Measurements from ENCODE around the gene FAT1.

The FAT1 gene

GRCh38 chr4:186591651-186592050 is 132.0 kb downstream of the FAT1 start:
- TF ChIP-seq EGR1 (IDR thresholded peaks at IDR 0.05) (no peak), YY1 (IDR thresholded peaks at IDR 0.05; ENCODE audit: low read depth) (no peak), EP300 (IDR thresholded peaks at IDR 0.05; ENCODE audit: borderline replicate concordance) (no peak), NFIC (IDR thresholded peaks at IDR 0.05) (no peak), TCF12 (IDR thresholded peaks at IDR 0.05; ENCODE audit: low read depth) (no peak), ZBTB7A (IDR thresholded peaks at IDR 0.05; ENCODE audit: low read depth) (no peak), FOXM1 (IDR thresholded peaks at IDR 0.05; ENCODE audit: borderline replicate concordance, low read depth) (no peak), TAF1 (IDR thresholded peaks at IDR 0.05; ENCODE audit: low read depth) (no peak)
- TF ChIP-seq, protein P1, sequence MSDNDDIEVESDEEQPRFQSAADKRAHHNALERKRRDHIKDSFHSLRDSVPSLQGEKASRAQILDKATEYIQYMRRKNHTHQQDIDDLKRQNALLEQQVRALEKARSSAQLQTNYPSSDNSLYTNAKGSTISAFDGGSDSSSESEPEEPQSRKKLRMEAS (IDR thresholded peaks at IDR 0.05) = no peak
- TF ChIP-seq, protein P2, sequence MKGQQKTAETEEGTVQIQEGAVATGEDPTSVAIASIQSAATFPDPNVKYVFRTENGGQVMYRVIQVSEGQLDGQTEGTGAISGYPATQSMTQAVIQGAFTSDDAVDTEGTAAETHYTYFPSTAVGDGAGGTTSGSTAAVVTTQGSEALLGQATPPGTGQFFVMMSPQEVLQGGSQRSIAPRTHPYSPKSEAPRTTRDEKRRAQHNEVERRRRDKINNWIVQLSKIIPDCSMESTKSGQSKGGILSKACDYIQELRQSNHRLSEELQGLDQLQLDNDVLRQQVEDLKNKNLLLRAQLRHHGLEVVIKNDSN (IDR thresholded peaks at IDR 0.05) = no peak

GRCh38 chr4:186588503-186588902 is 135.2 kb downstream of the FAT1 start:
- TF ChIP-seq TEAD4 (IDR thresholded peaks at IDR 0.05) (no peak), REST (IDR thresholded peaks at IDR 0.05; ENCODE audit: low read depth) (no peak), TAF1 (IDR thresholded peaks at IDR 0.05; ENCODE audit: low read depth) (no peak), TCF12 (IDR thresholded peaks at IDR 0.05; ENCODE audit: low read depth) (no peak), EGR1 (IDR thresholded peaks at IDR 0.05) (no peak), ZBTB7A (IDR thresholded peaks at IDR 0.05; ENCODE audit: low read depth) (no peak), NFIC (IDR thresholded peaks at IDR 0.05) (no peak)
- TF ChIP-seq, protein P1 (IDR thresholded peaks at IDR 0.05) = no peak

DNA sequence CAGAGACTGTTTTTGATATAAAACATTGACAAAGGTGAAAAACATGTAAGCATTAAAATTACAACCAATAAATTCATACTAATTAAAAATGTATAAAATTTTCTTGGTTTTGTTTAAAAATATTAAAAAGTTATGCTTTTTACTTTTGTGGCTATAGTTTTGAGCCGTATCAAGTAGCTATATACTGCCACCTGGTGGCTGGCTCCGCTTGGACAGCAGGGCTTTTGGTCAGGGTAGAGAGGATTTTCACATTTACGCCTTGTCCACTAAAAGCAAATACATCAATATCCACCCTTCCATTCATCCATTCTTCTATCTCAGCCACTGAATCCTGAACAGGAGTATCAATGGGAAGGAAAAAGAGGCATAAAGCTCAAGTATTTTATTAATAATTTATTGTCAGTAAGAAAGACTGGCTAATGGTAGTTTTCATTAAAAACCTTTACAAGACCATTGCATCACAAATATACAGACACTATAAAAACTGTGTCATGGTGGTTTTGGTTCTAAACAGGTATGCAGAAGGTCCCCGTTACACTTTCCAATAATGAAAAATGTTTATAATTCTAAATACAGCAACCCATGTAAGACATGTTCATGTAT is 136.1 kb downstream of the FAT1 start:
- no peak for TF ChIP-seq TAF1 (IDR thresholded peaks at IDR 0.05; ENCODE audit: low read depth)
- peak; percentile 74 for TF ChIP-seq RAD21 (IDR thresholded peaks at IDR 0.05; ENCODE audit: low read depth)
- TF ChIP-seq CREB1 (IDR thresholded peaks at IDR 0.05; ENCODE audit: low read depth) = no peak
- TF ChIP-seq TCF12 (IDR thresholded peaks at IDR 0.05; ENCODE audit: low read depth) = no peak
- TF ChIP-seq CEBPB (IDR thresholded peaks at IDR 0.05) = no peak

- TF ChIP-seq EP300 (IDR thresholded peaks at IDR 0.05; ENCODE audit: borderline replicate concordance) (no peak), CREB1 (IDR thresholded peaks at IDR 0.05; ENCODE audit: low read depth) (no peak), EGR1 (IDR thresholded peaks at IDR 0.05) (no peak), RAD21 (IDR thresholded peaks at IDR 0.05; ENCODE audit: low read depth) (no peak), NFIC (IDR thresholded peaks at IDR 0.05) (no peak), ZBTB7A (IDR thresholded peaks at IDR 0.05; ENCODE audit: low read depth) (no peak), CEBPB (IDR thresholded peaks at IDR 0.05) (no peak), TCF12 (IDR thresholded peaks at IDR 0.05; ENCODE audit: low read depth) (no peak), YY1 (IDR thresholded peaks at IDR 0.05; ENCODE audit: low read depth) (no peak), TAF1 (IDR thresholded peaks at IDR 0.05; ENCODE audit: low read depth) (no peak), FOXM1 (IDR thresholded peaks at IDR 0.05; ENCODE audit: borderline replicate concordance, low read depth) (no peak), REST (IDR thresholded peaks at IDR 0.05; ENCODE audit: low read depth) (no peak), TEAD4 (IDR thresholded peaks at IDR 0.05) (no peak)
- TF ChIP-seq, protein P1 (IDR thresholded peaks at IDR 0.05) = no peak
- TF ChIP-seq, protein P2 (IDR thresholded peaks at IDR 0.05) = no peak
These were observed 137.5 kb downstream of the FAT1 start for GRCh38 chr4:186586205-186586604.

DNA sequence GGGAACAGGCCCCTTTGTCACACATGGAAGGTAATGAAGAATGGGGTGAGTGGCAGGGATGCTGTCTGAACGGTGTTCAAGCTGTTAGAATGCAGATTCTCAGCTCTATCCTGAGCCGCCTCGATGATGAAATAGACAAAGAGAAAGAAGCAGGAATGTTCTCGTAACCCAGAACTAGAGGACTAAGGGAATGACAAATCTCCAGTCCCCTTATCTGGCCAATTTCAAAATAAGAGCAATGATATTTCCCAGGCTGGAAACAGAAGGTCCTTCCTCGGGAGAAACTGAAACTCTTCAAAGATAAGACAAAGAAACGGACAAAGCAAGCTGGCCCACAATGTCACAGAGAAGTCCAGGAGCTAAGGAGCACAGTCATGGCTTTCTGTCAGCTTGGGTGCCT is 138.7 kb downstream of the FAT1 start:
- no peak for TF ChIP-seq TAF1 (IDR thresholded peaks at IDR 0.05; ENCODE audit: low read depth)
- TF ChIP-seq FOXM1 (IDR thresholded peaks at IDR 0.05; ENCODE audit: borderline replicate concordance, low read depth) = no peak
- no peak for TF ChIP-seq NFIC (IDR thresholded peaks at IDR 0.05)
- TF ChIP-seq TCF12 (IDR thresholded peaks at IDR 0.05; ENCODE audit: low read depth) = no peak
- TF ChIP-seq EP300 (IDR thresholded peaks at IDR 0.05; ENCODE audit: borderline replicate concordance) = no peak
- no peak for TF ChIP-seq RAD21 (IDR thresholded peaks at IDR 0.05; ENCODE audit: low read depth)
- TF ChIP-seq CEBPB (IDR thresholded peaks at IDR 0.05) = no peak
- TF ChIP-seq, protein P1 (IDR thresholded peaks at IDR 0.05) = no peak
- no peak for TF ChIP-seq ZBTB7A (IDR thresholded peaks at IDR 0.05; ENCODE audit: low read depth)
- no peak for TF ChIP-seq YY1 (IDR thresholded peaks at IDR 0.05; ENCODE audit: low read depth)
- no peak for TF ChIP-seq CREB1 (IDR thresholded peaks at IDR 0.05; ENCODE audit: low read depth)
- TF ChIP-seq EGR1 (IDR thresholded peaks at IDR 0.05) = no peak
- TF ChIP-seq REST (IDR thresholded peaks at IDR 0.05; ENCODE audit: low read depth) = no peak
- TF ChIP-seq, protein P2 (IDR thresholded peaks at IDR 0.05) = no peak
- no peak for TF ChIP-seq TEAD4 (IDR thresholded peaks at IDR 0.05)
